ENCODE data around the gene ADGRB3. TPM values are rescaled to one million over a fixed set of nuclear protein-coding genes. Genes with fewer than 3 reads are reported as not detected.

ADGRB3 gene
- total and polyA plus RNA-seq, 8 donors, result 0.04 to 0.34 (median 0.21) TPM

GRCh38 chr6:68915586-68915985 lies 280.5 kb downstream of the ADGRB3 start:
- FAIRE-seq, result no peak
- WGBS, 2 donors, result 40 to 44% methylated on average over 2 of the region's 2 CpGs

GRCh38 chr6:68919537-68919936 lies 284.5 kb downstream of the ADGRB3 start:
- H3K27ac ChIP-seq, result no peak overlapping the region
- no peak for TF ChIP-seq CTCF (IDR thresholded peaks at IDR 0.05)
- 53 to 74% methylated on average over 3 of the region's 3 CpGs for WGBS, 2 donors
- no peak for ATAC-seq
- intact Hi-C loops (cut with DNase I), result no loop called here
- no peak for DNase-seq
- no peaks in the 10 kb centered on the region for H3K27me3 ChIP-seq
- H3K9me3 ChIP-seq, result no peaks in the 10 kb centered on the region
- H3K36me3 ChIP-seq, result no peaks in the 10 kb centered on the region
- FAIRE-seq, result no peak
- H3K4me3 ChIP-seq, result no peak overlapping the region
- no peaks in the 10 kb centered on the region for H3K4me1 ChIP-seq

More at GRCh38 chr6:68915586-68915985, 280.5 kb downstream of the ADGRB3 start:
- no peaks in the 10 kb centered on the region for H3K9me3 ChIP-seq
- H3K27ac ChIP-seq, result no peak overlapping the region
- DNase-seq, result no peak
- H3K27me3 ChIP-seq, result no peaks in the 10 kb centered on the region
- intact Hi-C loops (cut with DNase I), result no loop called here
- TF ChIP-seq CTCF (IDR thresholded peaks at IDR 0.05), result no peak
- H3K4me1 ChIP-seq, result no peaks in the 10 kb centered on the region
- ATAC-seq, result no peak
- no peak overlapping the region for H3K4me3 ChIP-seq
- H3K36me3 ChIP-seq, result no peaks in the 10 kb centered on the region

GRCh38 chr6:68941345-68941744 lies 306.3 kb downstream of the ADGRB3 start:
- Histone ChIP-seq H3K27ac (no peak overlapping the region), H3K9me3 (no peaks in the 10 kb centered on the region), H3K4me3 (no peak overlapping the region), H3K4me1 (no peaks in the 10 kb centered on the region), H3K36me3 (no peaks in the 10 kb centered on the region), H3K27me3 (peaks cover 0 to 3% (median 0%) of the 10 kb centered on the region in 4 donors)
- no peak for TF ChIP-seq CTCF (IDR thresholded peaks at IDR 0.05)
- FAIRE-seq, result no peak
- no peak for DNase-seq
- no peak for ATAC-seq
- intact Hi-C loops (cut with DNase I), result no loop called here
- WGBS, 2 donors, result 83% methylated on average over 2 of the region's 2 CpGs

- 69 to 76% methylated on average over 5 of the region's 5 CpGs for WGBS, 2 donors
- Histone ChIP-seq H3K27ac (no peak overlapping the region), H3K9me3 (no peaks in the 10 kb centered on the region), H3K36me3 (no peaks in the 10 kb centered on the region), H3K4me3 (no peak overlapping the region), H3K4me1 (no peaks in the 10 kb centered on the region), H3K27me3 (peaks cover 0 to 5% (median 0%) of the 10 kb centered on the region in 4 donors)
- ATAC-seq (no peak), FAIRE-seq (no peak), DNase-seq (no peak)
- intact Hi-C loops (cut with DNase I), result no loop called here
- TF ChIP-seq CTCF (IDR thresholded peaks at IDR 0.05), result no peak
Measured at GRCh38 chr6:68947721-68948120, 312.6 kb downstream of the ADGRB3 start.

- TF ChIP-seq CTCF (IDR thresholded peaks at IDR 0.05), result no peak
- H3K9me3 ChIP-seq, result no peaks in the 10 kb centered on the region
- H3K4me1 ChIP-seq, result no peaks in the 10 kb centered on the region
- WGBS, 2 donors, result 13 to 19% methylated on average over 10 of the region's 10 CpGs
- no peaks in the 10 kb centered on the region for H3K36me3 ChIP-seq
- no peak overlapping the region for H3K27ac ChIP-seq
- FAIRE-seq (no peak), DNase-seq (no peak), ATAC-seq (no peak)
- intact Hi-C loops (cut with DNase I), result no loop called here
- H3K27me3 ChIP-seq, result peaks cover 0 to 5% (median 0%) of the 10 kb centered on the region in 4 donors
- no peak overlapping the region for H3K4me3 ChIP-seq
Measured at GRCh38 chr6:68951270-68951669, 316.2 kb downstream of the ADGRB3 start.

Data from pancreas (tissue), 10 donors.